Loucy (cell line): ENCODE measurements around the gene PKP4.

Experiments
- CTCF ChIP-seq: fragments of 200-600 bp; sonication (generic); conservative IDR thresholded peaks from 2 replicates; pipeline ENCODE4 v1.5.1; 2014; ENCODE audit warnings: mild to moderate bottlenecking, antibody characterized with exemption, low read length
- EZH2phosphoT487 ChIP-seq: fragments of 200-600 bp; IDR thresholded peaks from 2 replicates; pipeline ENCODE4 v1.6.1; 2018; ENCODE audit warnings: antibody characterized with exemption, mild to moderate bottlenecking, moderate library complexity, borderline replicate concordance

GRCh38 chr2:158598862-158599517, 142.2 kb downstream of the PKP4 start:
- no peak for TF ChIP-seq CTCF
- no peak for TF ChIP-seq EZH2phosphoT487
